Spleen (tissue), 11 donors: ENCODE measurements around the gene ABLIM3. TPM values are rescaled to one million over a fixed set of nuclear protein-coding genes. Genes with fewer than 3 reads are reported as not detected.

Source experiments
- DNase-seq: peaks from one replicate; pipeline ENCODE4 v3.0.0-alpha.2; 2020
- H3K27ac ChIP-seq, 8 donors: fragments of 200-600 bp; sonication (generic) in 7 of 8; 1 replicate in 4 of 8; 2 replicates in 4 of 8; pipeline versions ENCODE4 v1.5.0 to v1.8.0; 2016 to 2021; ENCODE audit warnings: inconsistent platforms in 4 of 8, mild to moderate bottlenecking in 4 of 8, moderate library complexity in 1 of 8
- H3K27me3 ChIP-seq, 7 donors: fragments of 200-600 bp; sonication (generic) in 6 of 7; replicated peaks in 1 of 7; 1 replicate in 4 of 7; 2 replicates in 3 of 7; pipeline versions ENCODE4 v1.5.0 to v1.8.0; 2016 to 2021; ENCODE audit warnings: inconsistent platforms in 3 of 7, mild to moderate bottlenecking in 1 of 7
- H3K36me3 ChIP-seq, 6 donors: fragments of 200-600 bp; sonication (generic) in 5 of 6; 1 replicate in 4 of 6; 2 replicates in 2 of 6; pipeline versions ENCODE4 v1.5.0 to v1.8.0; 2016 to 2021; ENCODE audit warnings: inconsistent platforms in 2 of 6
- H3K4me1 ChIP-seq, 6 donors: fragments of 200-600 bp; sonication (generic) in 5 of 6; 1 replicate in 3 of 6; 2 replicates in 3 of 6; pipeline versions ENCODE4 v1.5.0 to v1.8.0; 2016 to 2021; ENCODE audit warnings: inconsistent platforms in 3 of 6
- H3K4me3 ChIP-seq, 8 donors: fragments of 200-600 bp; sonication (generic) in 7 of 8; 1 replicate in 4 of 8; 2 replicates in 4 of 8; pipeline versions ENCODE4 v1.5.0 to v1.8.0; 2016 to 2021; ENCODE audit warnings: inconsistent platforms in 4 of 8, mild to moderate bottlenecking in 4 of 8, moderate library complexity in 2 of 8
- H3K9me3 ChIP-seq, 8 donors: fragments of 200-600 bp; sonication (generic) in 7 of 8; 1 replicate in 4 of 8; 2 replicates in 4 of 8; pipeline versions ENCODE4 v1.5.0 to v1.8.0; 2016 to 2021; ENCODE audit warnings: inconsistent platforms in 4 of 8
- CTCF ChIP-seq, 11 experiments: fragments of 200-600 bp in 7 of 11; fragments of 450-650 bp in 4 of 11; sonication (generic) in 4 of 11; IDR thresholded peaks in 8 of 11; conservative IDR thresholded peaks in 3 of 11; 1 replicate in 7 of 11; 2 replicates in 4 of 11; pipeline versions ENCODE4 v1.4.0 to v1.8.0; 2016 to 2021; ENCODE audit warnings: antibody characterized with exemption in 11 of 11, inconsistent platforms in 4 of 11, mild to moderate bottlenecking in 1 of 11
- POLR2A ChIP-seq, 3 donors: fragments of 450-650 bp; IDR thresholded peaks; one replicate each; pipeline ENCODE4 v1.5.1; 2017; ENCODE audit warnings: antibody characterized with exemption in 3 of 3, mild to moderate bottlenecking in 1 of 3
- POLR2AphosphoS5 ChIP-seq, 3 donors: sonication (generic); formaldehyde crosslinking; IDR thresholded peaks; one replicate each; pipeline ENCODE4 v1.5.1; 2017; ENCODE audit warnings: antibody characterized with exemption in 3 of 3
- WGBS, 5 donors: extraction: QIAGEN DNeasy Blood & Tissue Kit in 3 of 5; methylation state at CpG; one replicate each; pipeline versions ENCODE4 v1.1.5 to v1.1.7; 2013 to 2018; 5-methylcytosine and 5-hydroxymethylcytosine counted together
- intact Hi-C: fragments of 100-400 bp; cut with DNase I; formaldehyde crosslinking; loops from one replicate; pipeline ENCODE4 v1.15.0; 2023; ENCODE audit warnings: low total_unique reads
- polyA plus RNA-seq, 3 donors: library from polyadenylated mRNA; stranded (reverse); fragments of 200-250 nt; gene quantifications; one replicate each; pipeline ENCODE4 v1.2.1, GENCODE V29; 2013
- total RNA-seq, 7 donors: library from RNA; depleted of rRNA in 3 of 7; stranded (reverse); fragments of >200 nt in 3 of 7; fragmentation: NEBNext Ultra II Directional in 4 of 7; extraction: Animal tissue kit (Norgen Biotek cat#: 25700) in 4 of 7; gene quantifications; one replicate each; pipeline versions ENCODE4 v1.1.0 to v1.2.1, GENCODE V29; 2016 to 2021
- donor health status: healthy with polysubstance abuse.
- donor health status: DM: no; HTN: no; CAD: no; lungs with moderate emphysema.
- donor health status: DM: no; HTN: no; CAD: no.
- donor health status: Bipolar disorder and iron deficiency.
- donor health status: healthy.
- donor health status: DM: no; HTN: no; CAD: no.
- donor health status: DM: yes; HTN: yes; CAD: no.

The ABLIM3 gene
- total and polyA plus RNA-seq, 10 donors = 3.3 to 32.9 (median 13.6) TPM

- no peaks in the 10 kb centered on the region for H3K9me3 ChIP-seq
- no peak overlapping the region for H3K4me3 ChIP-seq
- no peaks in the 10 kb centered on the region for H3K4me1 ChIP-seq
- peaks cover 0 to 22% (median 0%) of the 10 kb centered on the region in 7 donors for H3K27me3 ChIP-seq
- DNase-seq = no peak
- TF ChIP-seq CTCF (IDR thresholded peaks at IDR 0.05 in 8 of 11, conservative IDR thresholded peaks at IDR 0.05 in 3 of 11) = no peak
- TF ChIP-seq POLR2AphosphoS5 (IDR thresholded peaks at IDR 0.05) = no peak
- no peak for TF ChIP-seq POLR2A (IDR thresholded peaks at IDR 0.05)
- H3K27ac ChIP-seq = no peak overlapping the region
- whole genome bisulfite sequencing, 5 donors = 76 to 87% (median 84%) methylated on average over 10 of the region's 10 CpGs
- no peaks in the 10 kb centered on the region for H3K36me3 ChIP-seq
- intact Hi-C loops = no loop called here
These were observed 116.8 kb downstream of the ABLIM3 start for GRCh38 chr5:149257889-149258705.

GRCh38 chr5:149260761-149261160 is 119.5 kb downstream of the ABLIM3 start:
- H3K27me3 ChIP-seq = peaks cover 0 to 22% (median 0%) of the 10 kb centered on the region in 7 donors
- no peak for DNase-seq
- no peaks in the 10 kb centered on the region for H3K36me3 ChIP-seq
- intact Hi-C loops = no loop called here
- no peak overlapping the region for H3K4me3 ChIP-seq
- H3K27ac ChIP-seq = no peak overlapping the region
- no peaks in the 10 kb centered on the region for H3K9me3 ChIP-seq
- peaks cover 0 to 3% (median 0%) of the 10 kb centered on the region in 6 donors for H3K4me1 ChIP-seq
- TF ChIP-seq POLR2A (IDR thresholded peaks at IDR 0.05) (no peak), CTCF (IDR thresholded peaks at IDR 0.05 in 8 of 11, conservative IDR thresholded peaks at IDR 0.05 in 3 of 11) (no peak), POLR2AphosphoS5 (IDR thresholded peaks at IDR 0.05) (no peak)
- 85 to 98% (median 90%) methylated on average over 1 of the region's 1 CpG for WGBS, 5 donors

- Histone ChIP-seq H3K4me3 (no peak overlapping the region), H3K4me1 (peaks cover 0 to 4% (median 0%) of the 10 kb centered on the region in 6 donors), H3K9me3 (no peaks in the 10 kb centered on the region), H3K36me3 (no peaks in the 10 kb centered on the region), H3K27ac (no peak overlapping the region), H3K27me3 (peaks cover 0 to 24% (median 0%) of the 10 kb centered on the region in 7 donors)
- no peak for TF ChIP-seq POLR2A (IDR thresholded peaks at IDR 0.05)
- 52 to 84% (median 63%) methylated on average over 7 of the region's 7 CpGs for WGBS, 5 donors
- intact Hi-C loops = no loop called here
- DNase-seq = no peak
These were observed 120.0 kb downstream of the ABLIM3 start for GRCh38 chr5:149261246-149261645.

GRCh38 chr5:149262315-149262714 is 121.0 kb downstream of the ABLIM3 start:
- Histone ChIP-seq H3K4me1 (peaks cover 0 to 4% (median 0%) of the 10 kb centered on the region in 6 donors), H3K9me3 (peaks cover 0 to 6% (median under 1%) of the 10 kb centered on the region in 8 donors), H3K27me3 (peaks cover 0 to 27% (median 0%) of the 10 kb centered on the region in 7 donors), H3K27ac (no peak overlapping the region), H3K4me3 (no peak overlapping the region), H3K36me3 (no peaks in the 10 kb centered on the region)
- DNase-seq = no peak
- 76 to 91% (median 82%) methylated on average over 4 of the region's 4 CpGs for WGBS, 5 donors
- intact Hi-C loops = no loop called here
- TF ChIP-seq POLR2AphosphoS5 (IDR thresholded peaks at IDR 0.05) (no peak), CTCF (IDR thresholded peaks at IDR 0.05 in 8 of 11, conservative IDR thresholded peaks at IDR 0.05 in 3 of 11) (no peak), POLR2A (IDR thresholded peaks at IDR 0.05) (no peak)
